Large intestine (tissue), 3 donors: ENCODE results near the gene RUFY4. TPM values are rescaled to one million over a fixed set of nuclear protein-coding genes. Genes with fewer than 3 reads are reported as not detected.
"Not testable (repeated sequence)": the region's sequence is repeated elsewhere in the genome, so short reads cannot be mapped to it uniquely, and the experiment has no call there.

Source experiments
- DNase-seq, 2 donors: peaks; one replicate each; pipeline versions ENCODE4 v3.0.0 to v3.0.0-alpha.2; 2013
- H3K27ac ChIP-seq: one replicate; pipeline ENCODE4 v1.5.1; 2013; ENCODE audit warnings: low read length
- H3K27me3 ChIP-seq: 2 replicates; pipeline ENCODE4 v1.6.1; 2013; ENCODE audit warnings: low read length; ENCODE audit not compliant: control insufficient read depth, insufficient read depth
- H3K36me3 ChIP-seq: 2 replicates; pipeline ENCODE4 v1.6.1; 2013; ENCODE audit warnings: low read length; ENCODE audit not compliant: control insufficient read depth, insufficient read depth
- H3K4me1 ChIP-seq: one replicate; pipeline ENCODE4 v1.6.1; 2013; ENCODE audit warnings: low read length; ENCODE audit not compliant: control insufficient read depth, insufficient read depth
- H3K4me3 ChIP-seq: one replicate; pipeline ENCODE4 v1.5.1; 2013; ENCODE audit warnings: low read length
- H3K9me3 ChIP-seq: one replicate; pipeline ENCODE4 v1.6.1; 2013; ENCODE audit warnings: mild to moderate bottlenecking, low read depth, low read length, moderate library complexity; ENCODE audit not compliant: control insufficient read depth
- WGBS: methylation state at CpG from one replicate; pipeline ENCODE4 v1.1.5; 2013; ENCODE audit warnings: low lambda C conversion rate; ENCODE audit not compliant: insufficient coverage; 5-methylcytosine and 5-hydroxymethylcytosine counted together
- polyA plus RNA-seq: library from polyadenylated mRNA; unstranded; fragments of 120-200 nt; gene quantifications from one replicate; pipeline ENCODE4 v1.2.1, GENCODE V29; 2013

The RUFY4 gene
- polyA plus RNA-seq, 1 donor: 0.69 TPM

DNA sequence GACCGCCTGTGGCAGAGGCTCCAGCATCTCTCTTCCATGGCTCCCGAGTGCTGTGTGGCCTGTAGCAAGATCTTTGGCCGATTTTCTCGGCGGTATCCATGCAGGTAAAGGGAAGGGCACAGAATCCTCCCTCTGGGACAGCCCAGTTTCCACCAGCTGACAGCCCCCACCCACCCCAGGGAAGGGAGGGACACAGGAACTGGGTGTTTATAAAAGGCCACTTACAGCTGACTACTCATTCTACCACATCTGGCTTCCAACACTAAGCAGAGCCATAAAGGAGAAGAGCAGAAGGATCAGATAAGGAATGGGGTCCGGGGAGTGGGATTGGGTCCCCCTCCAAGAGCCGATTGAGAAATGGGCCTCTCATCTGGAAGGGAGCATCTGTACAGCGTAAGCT is 20.2 kb downstream of the RUFY4 start:
- WGBS: no CpG with 5 or more reads among the region's 8 CpGs
- H3K4me1 ChIP-seq: no peaks in the 10 kb centered on the region
- H3K9me3 ChIP-seq: peaks cover 4% of the 10 kb centered on the region
- no peaks in the 10 kb centered on the region for H3K36me3 ChIP-seq
- peaks cover 6% of the 10 kb centered on the region for H3K27me3 ChIP-seq
- H3K4me3 ChIP-seq: no peak overlapping the region
- DNase-seq: no peak
- H3K27ac ChIP-seq: no peak overlapping the region

DNA sequence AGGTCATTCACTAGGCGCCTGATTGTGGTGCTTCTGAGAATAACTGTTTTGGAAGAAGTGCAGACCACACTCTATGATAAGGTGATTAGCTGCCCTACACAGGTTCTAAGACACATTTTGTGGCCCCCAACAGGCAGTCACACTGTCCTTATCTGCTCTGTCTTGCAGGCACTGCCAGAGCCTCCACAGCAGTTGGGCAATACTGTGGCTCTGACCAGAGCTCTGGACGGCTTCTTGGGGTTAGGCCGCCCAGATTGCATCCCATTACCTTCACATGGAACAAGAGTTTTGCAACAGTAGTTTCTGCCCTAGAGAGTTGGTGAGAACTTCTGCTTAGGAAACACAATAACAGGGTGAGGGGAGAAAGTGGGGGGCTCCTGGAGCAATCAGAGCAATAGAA is 22.7 kb downstream of the RUFY4 start:
- Histone ChIP-seq H3K4me1 (no peaks in the 10 kb centered on the region), H3K4me3 (no peak overlapping the region), H3K9me3 (no peaks in the 10 kb centered on the region), H3K36me3 (no peaks in the 10 kb centered on the region), H3K27ac (no peak overlapping the region), H3K27me3 (peaks cover 3% of the 10 kb centered on the region)
- no peak for DNase-seq
- WGBS: no CpG with 5 or more reads among the region's 3 CpGs

DNA sequence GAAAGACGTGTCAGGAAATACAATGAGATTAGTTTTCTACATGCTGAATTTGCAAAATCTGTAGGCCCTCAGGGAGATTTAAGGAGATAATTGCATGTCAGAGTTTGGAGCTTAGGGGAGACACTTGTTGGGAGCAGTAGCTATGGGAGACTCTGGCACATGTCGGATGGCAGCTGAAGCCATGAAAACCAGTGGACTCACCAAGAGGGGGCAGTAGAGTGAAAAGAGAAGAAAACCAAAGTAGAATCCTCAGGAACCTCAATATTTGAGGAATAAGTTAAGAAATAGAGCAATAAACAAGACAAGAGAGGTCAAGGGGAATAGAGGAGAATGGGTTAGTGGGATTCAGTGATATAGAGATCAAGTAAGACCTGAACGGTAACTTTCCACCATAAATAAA is 24.8 kb downstream of the RUFY4 start:
- H3K27ac ChIP-seq: no peak overlapping the region
- DNase-seq: no peak
- H3K36me3 ChIP-seq: no peaks in the 10 kb centered on the region
- H3K4me1 ChIP-seq: no peaks in the 10 kb centered on the region
- H3K9me3 ChIP-seq: no peaks in the 10 kb centered on the region
- 100% methylated on average over 2 of the region's 3 CpGs for whole genome bisulfite sequencing
- H3K27me3 ChIP-seq: peaks cover 3% of the 10 kb centered on the region
- no peak overlapping the region for H3K4me3 ChIP-seq

DNA sequence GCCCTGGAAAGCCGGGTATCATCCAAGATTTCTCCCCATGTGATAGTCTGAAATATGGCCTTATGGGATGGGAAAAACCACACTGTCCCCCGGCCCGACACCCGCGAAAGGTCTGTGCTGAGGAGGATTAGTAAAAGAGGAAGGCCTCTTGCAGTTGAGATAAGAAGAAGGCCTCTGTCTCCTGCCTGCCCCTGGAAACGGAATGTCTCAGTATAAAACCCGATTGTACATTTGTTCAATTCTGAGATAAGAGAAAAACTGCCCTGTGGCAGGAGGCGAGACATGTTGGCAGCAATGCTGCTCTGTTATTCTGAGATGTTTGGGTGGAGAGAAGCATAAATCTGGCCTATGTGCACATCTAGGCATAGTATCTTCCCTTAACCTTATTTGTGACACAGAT is 26.8 kb downstream of the RUFY4 start:
- WGBS: 60% methylated on average over 4 of the region's 8 CpGs
- Histone ChIP-seq H3K27me3 (no peaks in the 10 kb centered on the region), H3K36me3 (no peaks in the 10 kb centered on the region), H3K4me1 (no peaks in the 10 kb centered on the region), H3K9me3 (no peaks in the 10 kb centered on the region), H3K27ac (no peak overlapping the region), H3K4me3 (no peak overlapping the region)
- DNase-seq: no peak

DNA sequence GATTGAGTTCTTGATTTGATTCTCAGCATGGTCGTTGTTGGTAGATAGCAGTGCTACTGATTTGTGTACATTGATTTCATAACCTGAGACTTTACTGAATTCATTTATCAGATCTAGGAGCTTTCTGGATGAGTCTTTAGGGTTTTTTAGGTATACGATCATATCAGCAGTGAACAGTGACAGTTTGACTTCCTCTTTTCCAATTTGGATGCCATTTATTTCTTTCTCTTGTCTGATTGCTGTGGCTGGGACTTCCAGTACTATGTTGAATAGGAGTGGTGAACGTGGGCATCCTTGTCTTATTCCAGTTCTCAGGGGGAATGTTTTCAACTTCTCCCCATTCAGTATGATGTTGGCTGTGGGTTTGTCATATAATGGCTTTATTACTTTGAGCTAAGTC is 28.9 kb downstream of the RUFY4 start:
- Histone ChIP-seq H3K4me1 (no peaks in the 10 kb centered on the region), H3K36me3 (no peaks in the 10 kb centered on the region), H3K27me3 (no peaks in the 10 kb centered on the region), H3K9me3 (no peaks in the 10 kb centered on the region), H3K4me3 (no peak overlapping the region), H3K27ac (no peak overlapping the region)
- no peak for DNase-seq
- WGBS: no CpG with 5 or more reads among the region's 3 CpGs

DNA sequence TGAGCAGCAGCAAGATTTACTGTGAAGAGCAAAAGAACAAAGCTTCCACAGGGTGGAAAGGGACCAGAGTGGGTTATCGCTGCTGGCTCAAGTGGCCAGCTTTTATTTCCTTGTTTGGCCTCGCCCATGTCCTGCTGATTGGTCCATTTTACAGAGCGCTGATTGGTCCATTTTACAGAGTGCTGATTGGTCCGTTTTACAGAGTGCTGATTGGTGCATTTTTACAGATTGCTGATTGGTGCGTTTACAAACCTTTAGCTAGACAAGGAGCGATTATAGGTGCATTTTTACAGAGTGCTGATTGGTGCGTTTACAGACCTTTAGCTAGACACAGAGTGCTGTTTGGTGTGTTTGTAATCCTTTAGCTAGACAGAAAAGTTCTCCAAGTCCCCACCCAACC is 39.8 kb downstream of the RUFY4 start:
- not testable (repeated sequence) for DNase-seq, H3K36me3 ChIP-seq, H3K9me3 ChIP-seq, H3K27ac ChIP-seq, H3K4me3 ChIP-seq, H3K4me1 ChIP-seq, H3K27me3 ChIP-seq
- WGBS: 100% methylated on average over 1 of the region's 7 CpGs

DNA sequence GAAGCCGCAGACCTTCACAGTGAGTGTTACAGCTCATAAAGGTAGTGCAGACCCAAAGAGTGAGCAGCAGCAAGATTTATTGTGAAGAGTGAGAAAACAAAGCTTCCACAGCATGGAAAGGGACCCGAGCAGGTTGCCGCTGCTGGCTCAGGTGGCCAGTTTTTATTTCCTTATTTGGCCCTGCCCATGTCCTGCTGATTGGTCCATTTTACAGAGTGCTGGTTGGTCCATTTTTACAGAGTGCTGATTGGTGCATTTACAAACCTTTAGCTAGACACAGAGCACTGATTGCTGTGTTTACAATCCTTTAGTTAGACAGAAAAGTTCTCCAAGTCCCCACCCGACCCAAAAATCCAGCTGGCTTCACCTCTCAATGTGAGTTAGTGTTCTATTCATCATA is 52.7 kb downstream of the RUFY4 start:
- not testable (repeated sequence) for H3K27ac ChIP-seq, H3K4me1 ChIP-seq, H3K36me3 ChIP-seq, H3K27me3 ChIP-seq, H3K9me3 ChIP-seq, DNase-seq, H3K4me3 ChIP-seq
- WGBS: no CpG with 5 or more reads among the region's 4 CpGs

DNA sequence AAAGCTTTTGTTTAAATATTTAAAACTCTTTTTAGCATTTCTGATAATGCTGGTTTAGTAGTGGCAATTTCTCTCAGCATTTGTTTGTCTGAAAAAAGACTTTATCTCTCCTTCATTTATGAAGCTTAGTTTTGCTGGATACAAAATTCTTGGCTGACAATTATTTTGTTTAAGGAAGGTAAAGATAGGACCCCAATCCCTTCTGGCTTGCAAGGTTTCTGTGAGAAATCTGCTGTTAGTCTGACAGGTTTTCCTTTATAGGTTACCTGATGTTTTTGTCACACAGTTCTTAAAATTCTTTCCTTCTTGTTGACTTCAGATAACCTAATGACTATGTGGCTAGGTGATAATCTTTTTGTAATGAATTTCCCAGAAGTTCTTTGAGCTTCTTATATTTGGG is 53.2 kb downstream of the RUFY4 start:
- not testable (repeated sequence) for H3K4me3 ChIP-seq, DNase-seq

DNA sequence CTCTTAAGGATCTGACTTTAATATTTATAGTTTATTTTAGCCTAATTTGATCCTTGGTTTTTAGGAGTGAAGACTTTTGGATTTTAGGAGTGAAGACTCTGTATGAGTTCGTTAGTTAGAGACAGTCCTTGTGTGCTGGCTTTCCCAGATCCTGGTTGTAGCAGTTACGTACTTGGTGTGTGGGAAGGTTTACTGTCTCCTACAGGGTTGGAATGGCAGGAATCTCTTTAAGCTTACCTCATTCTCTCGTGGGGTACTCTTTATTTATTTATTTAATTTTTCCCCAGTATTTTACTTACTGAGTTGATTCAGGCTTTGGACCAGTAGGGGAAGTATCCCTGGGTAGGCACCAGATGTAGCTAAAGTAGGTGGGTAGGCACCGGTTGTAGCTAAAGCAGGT is 54.9 kb downstream of the RUFY4 start:
- H3K9me3 ChIP-seq: peaks cover 4% of the 10 kb centered on the region
- H3K27me3 ChIP-seq: peaks cover 11% of the 10 kb centered on the region
- 80% methylated on average over 1 of the region's 4 CpGs for WGBS
- no peaks in the 10 kb centered on the region for H3K36me3 ChIP-seq
- no peak overlapping the region for H3K4me3 ChIP-seq
- H3K27ac ChIP-seq: no peak overlapping the region
- DNase-seq: no peak
- no peaks in the 10 kb centered on the region for H3K4me1 ChIP-seq

More for the DNA sequence above, 53.2 kb downstream of the RUFY4 start:
- not testable (repeated sequence) for H3K36me3 ChIP-seq, H3K27me3 ChIP-seq, H3K4me1 ChIP-seq, H3K27ac ChIP-seq, H3K9me3 ChIP-seq

DNA sequence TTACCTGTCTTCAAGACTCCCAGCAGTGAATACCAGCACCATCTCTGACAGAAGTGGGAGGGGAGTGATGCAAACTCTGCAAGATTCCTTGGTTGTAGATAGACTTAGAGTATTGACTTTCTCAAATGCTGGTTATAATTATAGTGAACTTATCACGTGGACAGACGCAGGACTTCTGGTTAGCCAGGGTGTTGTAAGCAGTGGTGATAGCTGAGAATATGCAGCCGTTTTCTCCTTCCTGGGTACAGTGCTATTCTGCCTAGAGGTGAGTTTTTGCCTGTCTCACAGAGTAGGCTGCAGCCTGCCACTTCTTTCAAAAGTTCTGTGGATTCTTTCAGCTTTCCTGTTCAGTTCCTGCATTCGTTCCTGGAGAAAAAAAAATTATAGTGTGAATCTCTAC is 56.0 kb downstream of the RUFY4 start:
- no peak overlapping the region for H3K27ac ChIP-seq
- WGBS: no CpG with 5 or more reads among the region's 4 CpGs
- no peak for DNase-seq
- H3K27me3 ChIP-seq: peaks cover 13% of the 10 kb centered on the region
- peaks cover 4% of the 10 kb centered on the region for H3K9me3 ChIP-seq
- H3K4me3 ChIP-seq: no peak overlapping the region
- no peaks in the 10 kb centered on the region for H3K4me1 ChIP-seq
- H3K36me3 ChIP-seq: no peaks in the 10 kb centered on the region

DNA sequence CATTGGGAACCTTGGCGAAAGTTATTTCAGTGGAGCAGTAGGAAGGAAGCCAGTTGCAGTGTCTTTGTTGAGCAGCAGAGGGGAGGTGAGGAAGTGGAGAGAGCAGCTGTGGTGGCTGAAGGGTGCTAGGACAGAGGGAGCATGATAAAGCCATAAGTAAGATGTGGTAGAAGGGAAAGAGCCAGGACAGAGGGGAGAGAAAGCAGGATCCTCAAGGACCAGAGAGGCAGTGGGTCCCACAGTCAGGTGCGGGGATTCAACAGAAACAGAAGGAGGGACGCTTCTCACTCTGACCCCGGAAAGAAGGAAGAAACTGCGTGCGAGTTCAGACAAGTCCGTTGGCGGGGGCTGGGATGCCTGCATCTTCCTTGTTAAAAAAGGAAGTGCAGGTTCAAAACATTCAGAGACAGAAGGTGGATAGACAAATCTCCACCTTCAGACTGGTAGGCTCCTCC is 56.6 kb downstream of the RUFY4 start, which contains the start of gene CXCR2:
CXCR2 (plus strand) TSS at position 403 of the 455 bp plus-strand sequence. CDS start 8,774 bp downstream, outside the sequence.
- peaks cover 4% of the 10 kb centered on the region for H3K9me3 ChIP-seq
- H3K4me1 ChIP-seq: no peaks in the 10 kb centered on the region
- H3K36me3 ChIP-seq: no peaks in the 10 kb centered on the region
- no peak within 1 kb of the TSS for H3K27ac ChIP-seq
- peaks cover 13% of the 10 kb centered on the region for H3K27me3 ChIP-seq
- DNase-seq: no peak
- H3K4me3 ChIP-seq: no peak within 1 kb of the TSS
- WGBS: 100% methylated on average over 1 of the region's 8 CpGs
